Measurements from ENCODE around the gene AGTR2. TPM values are rescaled to one million over a fixed set of nuclear protein-coding genes. Genes with fewer than 3 reads are reported as not detected.
A peak's percentile ranks its signal among the peaks of the same experiment; 100 is the strongest.

Gene AGTR2
- total and polyA plus RNA-seq, 8 donors: 11.4 TPM; not detected in 7

DNA sequence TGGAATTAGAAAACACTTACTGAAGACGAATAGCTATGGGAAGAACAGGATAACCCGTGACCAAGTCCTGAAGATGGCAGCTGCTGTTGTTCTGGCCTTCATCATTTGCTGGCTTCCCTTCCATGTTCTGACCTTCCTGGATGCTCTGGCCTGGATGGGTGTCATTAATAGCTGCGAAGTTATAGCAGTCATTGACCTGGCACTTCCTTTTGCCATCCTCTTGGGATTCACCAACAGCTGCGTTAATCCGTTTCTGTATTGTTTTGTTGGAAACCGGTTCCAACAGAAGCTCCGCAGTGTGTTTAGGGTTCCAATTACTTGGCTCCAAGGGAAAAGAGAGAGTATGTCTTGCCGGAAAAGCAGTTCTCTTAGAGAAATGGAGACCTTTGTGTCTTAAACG, 2.4 kb downstream of the AGTR2 start:
- no peak overlapping the region for H3K27ac ChIP-seq
- 67 to 79% (median 71%) methylated on average over 9 of the region's 9 CpGs for WGBS, 5 donors
- no peaks in the 10 kb centered on the region for H3K4me1 ChIP-seq
- peak in 1 of 2 donors; percentile 8 for DNase-seq
- H3K9me3 ChIP-seq: no peaks in the 10 kb centered on the region
- TF ChIP-seq POLR2AphosphoS5 (IDR thresholded peaks at IDR 0.05): no peak
- TF ChIP-seq POLR2A (IDR thresholded peaks at IDR 0.05): no peak
- TF ChIP-seq CTCF (IDR thresholded peaks at IDR 0.05): no peak
- no peak for TF ChIP-seq EP300 (IDR thresholded peaks at IDR 0.05)
- no peaks in the 10 kb centered on the region for H3K36me3 ChIP-seq
- no peak overlapping the region for H3K4me3 ChIP-seq
- intact Hi-C loops (cut with DNase I; ENCODE audit: low total_unique reads): no loop called here
- H3K27me3 ChIP-seq: no peaks in the 10 kb centered on the region

DNA sequence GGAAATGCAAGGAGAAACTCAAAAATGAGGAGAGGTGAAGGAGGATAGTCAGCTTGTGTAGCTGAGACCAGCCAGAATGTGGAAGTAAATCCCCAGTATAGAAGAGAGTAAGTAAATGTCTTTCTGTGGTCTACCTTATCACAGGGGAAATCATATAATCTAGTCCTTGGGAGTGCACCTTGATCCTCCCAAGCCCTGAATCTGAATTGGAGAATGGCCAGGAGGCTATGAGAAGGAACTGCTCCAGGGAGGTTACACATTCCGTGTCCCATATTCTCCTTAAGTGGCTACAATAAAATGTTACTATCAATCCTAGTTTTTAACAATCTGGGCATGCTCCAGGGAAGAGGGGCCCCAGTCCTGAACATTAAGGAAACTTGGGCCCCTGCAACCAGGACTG, 10.8 kb downstream of the AGTR2 start:
- Histone ChIP-seq H3K27me3 (no peaks in the 10 kb centered on the region), H3K4me3 (no peak overlapping the region), H3K27ac (no peak overlapping the region), H3K4me1 (no peaks in the 10 kb centered on the region), H3K9me3 (no peaks in the 10 kb centered on the region), H3K36me3 (no peaks in the 10 kb centered on the region)
- no peak for DNase-seq
- TF ChIP-seq EP300 (IDR thresholded peaks at IDR 0.05) (no peak), CTCF (IDR thresholded peaks at IDR 0.05) (no peak)
- WGBS, 5 donors: 75 to 89% (median 85%) methylated on average over 1 of the region's 1 CpG
- intact Hi-C loops (cut with DNase I; ENCODE audit: low total_unique reads): no loop called here

- intact Hi-C loops (cut with DNase I; ENCODE audit: low total_unique reads): no loop called here
- DNase-seq: no peak
- no peaks in the 10 kb centered on the region for H3K4me1 ChIP-seq
- no peaks in the 10 kb centered on the region for H3K27me3 ChIP-seq
- H3K27ac ChIP-seq: no peak overlapping the region
- TF ChIP-seq POLR2A (IDR thresholded peaks at IDR 0.05) (no peak), EP300 (IDR thresholded peaks at IDR 0.05) (no peak), POLR2AphosphoS5 (IDR thresholded peaks at IDR 0.05) (no peak), CTCF (IDR thresholded peaks at IDR 0.05) (no peak)
- no peaks in the 10 kb centered on the region for H3K36me3 ChIP-seq
- peaks cover 0 to 24% (median 4%) of the 10 kb centered on the region in 4 donors for H3K9me3 ChIP-seq
- H3K4me3 ChIP-seq: no peak overlapping the region
Measured at GRCh38 chrX:116185163-116185562, 14.6 kb downstream of the AGTR2 start.

- Histone ChIP-seq H3K9me3 (peaks cover 0 to 12% (median 3%) of the 10 kb centered on the region in 4 donors), H3K4me3 (no peak overlapping the region), H3K36me3 (no peaks in the 10 kb centered on the region), H3K27ac (no peak overlapping the region), H3K27me3 (no peaks in the 10 kb centered on the region), H3K4me1 (no peaks in the 10 kb centered on the region)
- no peak for DNase-seq
- no peak for TF ChIP-seq POLR2AphosphoS5 (IDR thresholded peaks at IDR 0.05)
- TF ChIP-seq EP300 (IDR thresholded peaks at IDR 0.05): no peak
- no peak for TF ChIP-seq CTCF (IDR thresholded peaks at IDR 0.05)
- TF ChIP-seq POLR2A (IDR thresholded peaks at IDR 0.05): no peak
- intact Hi-C loops (cut with DNase I; ENCODE audit: low total_unique reads): no loop called here
Measured at GRCh38 chrX:116194649-116195048, 24.1 kb downstream of the AGTR2 start.

GRCh38 chrX:116198235-116198634, 27.7 kb downstream of the AGTR2 start:
- no peak overlapping the region for H3K27ac ChIP-seq
- TF ChIP-seq POLR2A (IDR thresholded peaks at IDR 0.05): no peak
- no peak for TF ChIP-seq CTCF (IDR thresholded peaks at IDR 0.05)
- TF ChIP-seq EP300 (IDR thresholded peaks at IDR 0.05): no peak
- no peak for TF ChIP-seq POLR2AphosphoS5 (IDR thresholded peaks at IDR 0.05)
- no peak overlapping the region for H3K4me3 ChIP-seq
- H3K4me1 ChIP-seq: no peaks in the 10 kb centered on the region
- 22 to 79% (median 29%) methylated on average over 3 of the region's 3 CpGs for WGBS, 5 donors
- H3K9me3 ChIP-seq: no peaks in the 10 kb centered on the region
- intact Hi-C loops (cut with DNase I; ENCODE audit: low total_unique reads): no loop called here
- DNase-seq: no peak
- H3K36me3 ChIP-seq: no peaks in the 10 kb centered on the region
- H3K27me3 ChIP-seq: no peaks in the 10 kb centered on the region
